ENCODE data around the gene TFR2.

DNA sequence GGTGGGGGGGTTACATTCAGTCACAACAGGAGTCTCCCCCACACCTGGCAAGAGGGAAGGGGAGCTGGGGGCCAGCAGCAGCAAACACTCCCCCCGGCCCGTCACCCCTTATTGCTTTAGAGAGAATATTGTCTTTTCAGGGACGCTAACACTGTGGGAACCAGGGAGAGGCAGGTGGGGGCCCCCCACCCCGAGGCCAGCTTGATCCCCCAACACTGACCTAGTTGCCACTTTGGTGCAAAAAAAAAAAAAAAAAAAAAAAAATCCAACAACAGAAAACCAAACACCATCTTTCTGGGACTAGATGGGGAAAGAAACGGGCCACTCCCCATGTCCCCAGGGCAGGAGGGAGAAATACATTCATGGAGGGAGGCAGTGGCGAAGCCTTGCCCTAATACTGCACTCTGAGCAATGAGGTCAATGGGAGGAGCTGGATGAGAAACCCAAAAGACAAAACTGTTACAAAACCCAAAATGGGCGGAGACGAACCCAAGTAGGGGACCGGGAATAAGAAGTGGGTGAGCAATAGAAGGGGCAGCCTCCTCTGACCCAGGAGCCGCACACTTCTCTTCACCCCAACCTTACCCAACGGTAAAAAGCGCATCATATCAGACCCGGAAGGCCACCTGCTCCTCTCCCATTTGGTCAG lies 38.7 kb upstream of the TFR2 start:
- TF ChIP-seq, protein P1, sequence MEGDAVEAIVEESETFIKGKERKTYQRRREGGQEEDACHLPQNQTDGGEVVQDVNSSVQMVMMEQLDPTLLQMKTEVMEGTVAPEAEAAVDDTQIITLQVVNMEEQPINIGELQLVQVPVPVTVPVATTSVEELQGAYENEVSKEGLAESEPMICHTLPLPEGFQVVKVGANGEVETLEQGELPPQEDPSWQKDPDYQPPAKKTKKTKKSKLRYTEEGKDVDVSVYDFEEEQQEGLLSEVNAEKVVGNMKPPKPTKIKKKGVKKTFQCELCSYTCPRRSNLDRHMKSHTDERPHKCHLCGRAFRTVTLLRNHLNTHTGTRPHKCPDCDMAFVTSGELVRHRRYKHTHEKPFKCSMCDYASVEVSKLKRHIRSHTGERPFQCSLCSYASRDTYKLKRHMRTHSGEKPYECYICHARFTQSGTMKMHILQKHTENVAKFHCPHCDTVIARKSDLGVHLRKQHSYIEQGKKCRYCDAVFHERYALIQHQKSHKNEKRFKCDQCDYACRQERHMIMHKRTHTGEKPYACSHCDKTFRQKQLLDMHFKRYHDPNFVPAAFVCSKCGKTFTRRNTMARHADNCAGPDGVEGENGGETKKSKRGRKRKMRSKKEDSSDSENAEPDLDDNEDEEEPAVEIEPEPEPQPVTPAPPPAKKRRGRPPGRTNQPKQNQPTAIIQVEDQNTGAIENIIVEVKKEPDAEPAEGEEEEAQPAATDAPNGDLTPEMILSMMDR (IDR thresholded peaks at IDR 0.05), result no peak
- TF ChIP-seq POLR2AphosphoS5 (IDR thresholded peaks at IDR 0.05), result peak in 1 of 3 donors; percentile 6
